ENCODE measurements around the gene MPND.

GRCh38 chr19:4401769-4402170 lies 58.4 kb downstream of the MPND start:
- TF ChIP-seq CTCF (IDR thresholded peaks at IDR 0.05) (no peak), POLR2A (IDR thresholded peaks at IDR 0.05) (no peak)
